Transverse colon (tissue), 4 donors: ENCODE data around the gene ZACN. TPM values are rescaled to one million over a fixed set of nuclear protein-coding genes. Genes with fewer than 3 reads are reported as not detected.

ENCODE experiments used
- DNase-seq: peaks from one replicate; pipeline ENCODE4 v3.0.0-alpha.2; 2019
- H3K27ac ChIP-seq, 4 donors: fragments of 200-600 bp; sonication (generic); 2 replicates each; pipeline ENCODE4 v1.5.1; 2016 to 2018; ENCODE audit warnings: inconsistent platforms in 4 of 4
- H3K27me3 ChIP-seq: fragments of 200-600 bp; sonication (generic); 2 replicates; pipeline ENCODE4 v1.5.1; 2017; ENCODE audit warnings: inconsistent platforms
- H3K36me3 ChIP-seq, 4 donors: fragments of 200-600 bp; sonication (generic); 2 replicates each; pipeline ENCODE4 v1.5.1; 2017 to 2019; ENCODE audit warnings: inconsistent platforms in 4 of 4
- H3K4me1 ChIP-seq, 4 donors: fragments of 200-600 bp; sonication (generic); 2 replicates each; pipeline ENCODE4 v1.5.1; 2017 to 2020; ENCODE audit warnings: inconsistent platforms in 4 of 4
- H3K4me3 ChIP-seq, 4 donors: fragments of 200-600 bp; sonication (generic); 1 replicate in 1 of 4; 2 replicates in 3 of 4; pipeline versions ENCODE4 v1.5.1 to v1.6.1; 2017 to 2019; ENCODE audit warnings: inconsistent platforms in 4 of 4
- H3K9me3 ChIP-seq, 2 donors: fragments of 200-600 bp; sonication (generic); 2 replicates each; pipeline ENCODE4 v1.5.1; 2017 to 2019; ENCODE audit warnings: inconsistent platforms in 2 of 2
- EP300 ChIP-seq: sonication (generic); formaldehyde crosslinking; IDR thresholded peaks from one replicate; pipeline ENCODE4 v1.6.1; 2017; ENCODE audit warnings: antibody characterized with exemption, low read depth
- POLR2A ChIP-seq: fragments of 450-650 bp; IDR thresholded peaks from one replicate; pipeline ENCODE4 v1.6.1; 2016; ENCODE audit warnings: antibody characterized with exemption, mild to moderate bottlenecking, moderate library complexity
- POLR2AphosphoS5 ChIP-seq, 3 donors: sonication (generic); formaldehyde crosslinking; IDR thresholded peaks; one replicate each; pipeline ENCODE4 v1.6.1; 2016; ENCODE audit warnings: antibody characterized with exemption in 3 of 3
- WGBS, 2 donors: methylation state at CpG; one replicate each; pipeline ENCODE4 v1.1.5; 2018; ENCODE audit warnings: low coverage in 1 of 2; 5-methylcytosine and 5-hydroxymethylcytosine counted together
- in situ Hi-C, 4 donors: fragments of 200-750 bp; cut with MboI; loops; one replicate each; pipeline versions ENCODE4 v1.15.0 to v1.15.1; 2017; ENCODE audit warnings: low sequenced_read_pairs in 3 of 4, low pct_ligation_motif_present in 1 of 4, low pct_unique_long_range_greater_than_20kb in 1 of 4
- intact Hi-C: fragments of 100-400 bp; cut with DNase I; formaldehyde crosslinking; loops from one replicate; pipeline ENCODE4 v1.15.1; 2023; ENCODE audit warnings: low total_unique reads
- total RNA-seq, 4 donors: library from RNA; depleted of rRNA; stranded (reverse); fragments of >200 nt; gene quantifications; one replicate each; pipeline ENCODE4 v1.1.0, GENCODE V29; 2016
- TF ChIP-seq, protein P1 (sequence below), 5 experiments: fragments of 200-600 bp in 3 of 5; fragments of 450-650 bp in 2 of 5; sonication (generic) in 3 of 5; IDR thresholded peaks; 1 replicate in 2 of 5; 2 replicates in 3 of 5; pipeline ENCODE4 v1.5.1; 2016 to 2017; ENCODE audit warnings: antibody characterized with exemption in 5 of 5, inconsistent platforms in 3 of 5, mild to moderate bottlenecking in 2 of 5, moderate library complexity in 1 of 5

Gene ZACN
- total RNA-seq, 4 donors from 2014 or later: 0.40 TPM; not detected in 3

DNA sequence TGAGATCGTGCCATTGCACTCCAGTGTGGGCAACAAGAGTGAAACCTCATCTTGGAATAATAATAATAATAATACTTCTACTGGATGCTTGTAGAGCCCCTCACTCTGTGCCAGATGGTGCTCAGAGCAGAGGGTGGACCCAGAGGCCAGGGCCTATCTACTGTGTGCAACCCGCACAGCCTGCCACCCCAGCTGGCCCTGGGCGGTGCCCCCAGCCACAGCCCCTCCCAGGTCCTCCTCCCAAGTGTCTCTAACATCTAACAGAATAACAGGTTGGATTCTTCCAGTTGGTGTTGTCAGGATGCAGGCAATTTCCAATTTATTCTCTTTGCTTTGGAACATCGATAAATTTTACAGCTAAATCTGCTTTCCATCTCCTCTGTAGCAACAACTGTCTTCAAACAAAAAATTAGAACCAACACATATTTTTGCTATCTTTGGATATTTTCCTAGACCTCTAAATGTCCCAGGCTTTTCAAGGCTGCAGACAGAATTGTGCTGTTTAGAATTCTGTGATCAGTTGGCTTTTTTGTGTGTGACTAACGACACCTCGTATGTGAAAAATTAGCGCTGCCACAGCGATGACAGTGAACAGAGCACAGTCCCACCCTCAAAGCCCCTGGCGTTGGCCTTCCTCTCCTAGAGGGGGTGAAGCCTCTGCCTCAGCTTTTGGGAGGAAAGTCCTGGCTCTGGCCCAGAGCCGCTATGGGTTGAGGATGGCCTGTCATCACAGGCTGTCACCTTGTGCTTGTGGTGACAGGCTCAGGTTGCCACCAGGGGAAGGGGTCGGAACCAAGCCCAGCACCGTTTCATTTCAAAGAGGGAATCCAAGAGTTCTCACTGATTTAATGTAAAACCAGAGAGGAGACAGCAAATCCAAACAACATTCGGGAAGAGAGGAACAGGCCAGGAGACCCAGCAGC is 44.3 kb upstream of the ZACN start:
- H3K36me3 ChIP-seq: peaks cover 0 to 6% (median 2%) of the 10 kb centered on the region in 4 donors
- intact Hi-C loops: no loop called here
- in situ Hi-C loops: no loop called here
- peak overlapping the region; percentile 71 to 90 (median 80) for H3K27ac ChIP-seq
- H3K9me3 ChIP-seq: no peaks in the 10 kb centered on the region
- TF ChIP-seq, protein P1, sequence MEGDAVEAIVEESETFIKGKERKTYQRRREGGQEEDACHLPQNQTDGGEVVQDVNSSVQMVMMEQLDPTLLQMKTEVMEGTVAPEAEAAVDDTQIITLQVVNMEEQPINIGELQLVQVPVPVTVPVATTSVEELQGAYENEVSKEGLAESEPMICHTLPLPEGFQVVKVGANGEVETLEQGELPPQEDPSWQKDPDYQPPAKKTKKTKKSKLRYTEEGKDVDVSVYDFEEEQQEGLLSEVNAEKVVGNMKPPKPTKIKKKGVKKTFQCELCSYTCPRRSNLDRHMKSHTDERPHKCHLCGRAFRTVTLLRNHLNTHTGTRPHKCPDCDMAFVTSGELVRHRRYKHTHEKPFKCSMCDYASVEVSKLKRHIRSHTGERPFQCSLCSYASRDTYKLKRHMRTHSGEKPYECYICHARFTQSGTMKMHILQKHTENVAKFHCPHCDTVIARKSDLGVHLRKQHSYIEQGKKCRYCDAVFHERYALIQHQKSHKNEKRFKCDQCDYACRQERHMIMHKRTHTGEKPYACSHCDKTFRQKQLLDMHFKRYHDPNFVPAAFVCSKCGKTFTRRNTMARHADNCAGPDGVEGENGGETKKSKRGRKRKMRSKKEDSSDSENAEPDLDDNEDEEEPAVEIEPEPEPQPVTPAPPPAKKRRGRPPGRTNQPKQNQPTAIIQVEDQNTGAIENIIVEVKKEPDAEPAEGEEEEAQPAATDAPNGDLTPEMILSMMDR (IDR thresholded peaks at IDR 0.05): no peak
- TF ChIP-seq EP300: peak; percentile 20
- peak in 2 of 3 donors; percentile 75 to 78 for TF ChIP-seq POLR2AphosphoS5 (IDR thresholded peaks at IDR 0.05)
- no peak for TF ChIP-seq POLR2A
- H3K4me1 ChIP-seq: peaks cover 10 to 23% (median 15%) of the 10 kb centered on the region in 4 donors
- DNase-seq: no peak
- 78 to 86% methylated on average over 4 to 13 of the region's 13 CpGs for WGBS, 2 donors
- H3K4me3 ChIP-seq: no peak overlapping the region
- no peaks in the 10 kb centered on the region for H3K27me3 ChIP-seq

DNA sequence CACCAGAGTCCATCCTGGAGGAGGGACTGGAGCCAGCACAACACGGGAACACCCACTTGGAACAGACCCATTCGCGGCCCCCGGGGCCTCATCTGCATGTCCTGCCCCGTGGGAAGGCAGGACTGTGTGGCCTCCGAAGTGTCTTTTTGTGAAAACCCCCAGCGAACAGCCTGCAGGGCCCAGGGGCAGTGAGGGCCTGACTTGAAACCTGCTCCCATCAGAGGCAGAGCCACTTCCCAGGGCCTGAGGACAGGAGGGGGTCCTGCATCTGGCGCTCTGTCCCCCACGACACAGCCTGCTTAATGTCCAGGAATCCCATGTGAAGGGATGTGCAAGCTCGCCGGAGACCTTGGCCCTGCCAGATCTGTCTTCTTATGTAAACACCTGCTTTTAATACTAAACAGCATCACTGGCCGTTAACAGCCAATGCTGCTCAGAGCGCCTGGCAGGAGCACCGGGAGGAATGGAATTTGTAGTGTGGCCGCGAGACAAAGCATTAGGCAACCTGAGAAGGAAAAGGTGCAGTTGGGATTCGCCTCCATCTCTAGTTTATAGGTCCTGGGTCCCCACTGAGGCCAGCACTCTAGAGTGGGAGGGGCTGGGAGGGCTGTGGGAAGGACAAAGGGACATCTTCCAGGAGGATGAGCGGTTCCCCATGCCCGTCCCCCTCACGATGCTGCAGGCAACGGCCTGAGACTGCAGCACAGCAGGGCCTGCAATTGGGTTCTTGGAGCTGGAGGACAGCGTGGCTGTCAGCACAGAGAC is 42.3 kb upstream of the ZACN start:
- 67 to 80% methylated on average over 1 to 21 of the region's 22 CpGs for WGBS, 2 donors
- TF ChIP-seq, protein P1 (IDR thresholded peaks at IDR 0.05): no peak
- TF ChIP-seq POLR2AphosphoS5 (IDR thresholded peaks at IDR 0.05): peak; percentile 93 to 97 (median 93)
- TF ChIP-seq EP300: peak; percentile 88
- H3K27me3 ChIP-seq: no peaks in the 10 kb centered on the region
- peaks cover 0 to 23% (median 8%) of the 10 kb centered on the region in 4 donors for H3K36me3 ChIP-seq
- in situ Hi-C loops (no loop called here), intact Hi-C loops (no loop called here)
- peak; percentile 41 for DNase-seq
- H3K4me1 ChIP-seq: peaks cover 6 to 17% (median 13%) of the 10 kb centered on the region in 4 donors
- H3K9me3 ChIP-seq: no peaks in the 10 kb centered on the region
- H3K27ac ChIP-seq: peak overlapping the region; percentile 71 to 90 (median 80)
- H3K4me3 ChIP-seq: no peak overlapping the region

DNA sequence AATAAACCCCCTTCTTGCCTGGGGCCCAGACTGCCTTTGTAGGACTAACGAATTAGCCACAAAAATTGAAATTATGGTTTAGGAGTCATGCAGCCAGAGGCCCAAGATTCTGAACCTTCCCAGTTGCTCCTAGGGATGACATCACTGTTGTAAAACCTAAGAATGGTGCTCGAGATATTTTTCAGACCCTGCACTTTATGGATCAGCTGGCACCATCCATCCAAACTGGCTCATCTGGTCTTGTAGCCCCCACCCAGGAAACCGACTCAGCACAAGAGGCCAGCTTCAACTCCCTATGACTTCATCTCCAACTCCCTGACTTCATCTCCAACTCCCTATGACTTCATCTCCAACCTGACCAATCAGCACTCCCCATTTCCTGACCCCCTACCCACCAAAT is 40.9 kb upstream of the ZACN start:
- in situ Hi-C loops: no loop called here
- Histone ChIP-seq H3K4me3 (no peak overlapping the region), H3K27ac (peak overlapping the region; percentile 71 to 90 (median 80)), H3K36me3 (peaks cover 0 to 36% (median 14%) of the 10 kb centered on the region in 4 donors), H3K4me1 (peaks cover 0 to 16% (median 12%) of the 10 kb centered on the region in 4 donors), H3K9me3 (no peaks in the 10 kb centered on the region), H3K27me3 (no peaks in the 10 kb centered on the region)
- TF ChIP-seq POLR2A (no peak), POLR2AphosphoS5 (IDR thresholded peaks at IDR 0.05) (no peak), EP300 (no peak)
- TF ChIP-seq, protein P1 (IDR thresholded peaks at IDR 0.05): no peak
- no peak for DNase-seq
- WGBS, 2 donors: 62% methylated on average over 3 of the region's 3 CpGs; no CpG with 5 or more reads in 1 of the 2 donors
- intact Hi-C loops: no loop called here

DNA sequence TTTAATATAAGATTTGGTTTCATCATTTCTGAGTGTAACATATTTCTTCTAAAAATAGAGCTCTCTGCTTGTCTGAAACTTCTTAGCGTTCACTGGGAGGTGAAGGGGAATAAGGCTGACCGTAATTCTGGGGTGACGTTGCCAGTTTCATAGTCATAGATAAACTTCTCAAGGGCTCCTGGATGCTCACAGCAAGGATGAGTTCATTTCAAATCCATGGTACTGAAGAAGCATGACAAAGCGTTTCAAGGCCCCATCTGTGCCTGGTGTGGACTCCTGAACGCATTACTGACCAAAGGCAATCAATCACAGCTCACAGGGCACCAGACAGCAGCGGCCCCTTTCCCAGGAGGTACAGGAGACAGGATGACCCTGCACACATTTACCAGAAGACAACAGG is 39.9 kb upstream of the ZACN start:
- DNase-seq: no peak
- H3K36me3 ChIP-seq: peaks cover 0 to 47% (median 20%) of the 10 kb centered on the region in 4 donors
- no peaks in the 10 kb centered on the region for H3K9me3 ChIP-seq
- peak overlapping the region; percentile 71 to 90 (median 80) for H3K27ac ChIP-seq
- in situ Hi-C loops (no loop called here), intact Hi-C loops (no loop called here)
- WGBS, 2 donors: 74% methylated on average over 6 of the region's 6 CpGs; no CpG with 5 or more reads in 1 of the 2 donors
- H3K4me1 ChIP-seq: peaks cover 0 to 16% (median 9%) of the 10 kb centered on the region in 4 donors
- H3K27me3 ChIP-seq: no peaks in the 10 kb centered on the region
- no peak overlapping the region for H3K4me3 ChIP-seq
- TF ChIP-seq POLR2A (no peak), POLR2AphosphoS5 (IDR thresholded peaks at IDR 0.05) (peak in 2 of 3 donors; percentile 51 to 52), EP300 (peak; percentile 2)
- TF ChIP-seq, protein P1 (IDR thresholded peaks at IDR 0.05): no peak
